ENCODE results near the gene ZNF525.
"Not testable (repeated sequence)": the region's sequence is repeated elsewhere in the genome, so short reads cannot be mapped to it uniquely, and the experiment has no call there.

ZNF525 gene

GRCh38 chr19:53395840-53396524 lies 30.5 kb downstream of the ZNF525 start:
- not testable (repeated sequence) for DNase-seq (ENCODE audit: low read depth)

DNA sequence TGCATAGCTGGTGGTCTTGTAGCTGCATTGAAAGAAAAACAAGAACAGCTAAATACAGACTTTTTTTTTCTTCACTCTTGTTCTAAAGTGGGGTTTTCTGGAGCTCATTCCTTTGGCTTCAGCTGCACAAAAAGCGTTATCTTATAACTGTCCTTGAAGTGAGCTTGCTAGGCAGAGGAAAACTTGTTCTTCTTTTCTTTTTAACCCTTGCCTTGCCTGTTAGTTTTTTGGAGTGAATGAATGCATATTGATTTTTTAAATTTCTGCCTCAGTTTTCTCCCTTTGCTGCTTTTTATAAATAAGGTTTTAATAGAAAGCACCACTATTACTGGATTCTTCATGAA lies 31.0 kb downstream of the ZNF525 start:
- DNase-seq (ENCODE audit: low read depth): no peak

DNA sequence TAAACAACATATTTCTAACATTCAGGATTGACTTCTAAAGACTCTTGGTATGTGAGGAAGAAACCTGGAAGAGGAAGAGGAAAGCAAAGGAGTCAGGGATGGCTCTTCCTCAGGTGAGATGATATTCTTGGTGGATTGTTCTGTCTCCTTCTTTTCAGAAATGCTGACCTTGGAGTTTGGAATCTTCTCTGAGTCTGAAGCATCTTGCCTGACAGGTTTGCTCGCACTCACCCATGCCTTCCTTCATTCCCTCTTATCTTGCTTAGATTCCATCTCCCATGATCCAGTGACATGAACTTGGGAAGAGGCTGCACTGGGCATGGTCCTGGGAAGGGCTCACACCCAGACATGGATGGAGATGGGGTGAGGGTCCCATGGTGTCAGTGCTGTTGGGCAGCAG lies 32.4 kb downstream of the ZNF525 start:
- DNase-seq (ENCODE audit: low read depth): not testable (repeated sequence)

DNA sequence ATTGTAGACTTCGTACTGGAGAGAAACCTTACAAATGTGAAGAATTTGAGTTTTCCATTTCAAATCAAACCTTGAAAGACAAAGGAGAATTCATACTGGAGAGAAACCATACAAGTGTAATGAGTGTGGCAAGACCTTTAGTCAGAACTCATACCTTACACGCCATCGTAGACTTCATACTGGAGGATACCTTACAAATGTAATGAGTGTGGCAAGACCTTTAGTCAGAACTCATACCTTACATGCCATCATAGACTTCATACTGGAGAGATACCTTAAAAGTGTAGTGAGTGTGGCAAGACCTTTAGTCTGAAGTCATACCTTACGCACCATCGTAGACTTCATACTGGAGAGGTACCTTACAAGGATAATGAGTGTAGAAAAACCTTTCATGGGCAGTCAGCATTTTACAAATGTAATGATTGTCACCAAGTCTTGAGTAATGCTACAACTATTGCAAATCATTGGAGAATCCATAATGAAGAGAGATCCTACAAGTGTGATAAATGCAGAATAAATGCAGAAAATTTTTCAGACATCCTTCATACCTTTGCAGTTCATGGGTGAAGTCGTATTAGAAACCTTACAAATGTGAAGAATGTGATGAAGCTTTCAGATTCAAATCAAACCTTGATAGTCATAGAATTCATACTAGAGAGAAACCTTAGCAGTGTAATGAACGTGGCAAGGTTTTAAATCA lies 44.1 kb downstream of the ZNF525 start:
- DNase-seq (ENCODE audit: low read depth): no peak

DNA sequence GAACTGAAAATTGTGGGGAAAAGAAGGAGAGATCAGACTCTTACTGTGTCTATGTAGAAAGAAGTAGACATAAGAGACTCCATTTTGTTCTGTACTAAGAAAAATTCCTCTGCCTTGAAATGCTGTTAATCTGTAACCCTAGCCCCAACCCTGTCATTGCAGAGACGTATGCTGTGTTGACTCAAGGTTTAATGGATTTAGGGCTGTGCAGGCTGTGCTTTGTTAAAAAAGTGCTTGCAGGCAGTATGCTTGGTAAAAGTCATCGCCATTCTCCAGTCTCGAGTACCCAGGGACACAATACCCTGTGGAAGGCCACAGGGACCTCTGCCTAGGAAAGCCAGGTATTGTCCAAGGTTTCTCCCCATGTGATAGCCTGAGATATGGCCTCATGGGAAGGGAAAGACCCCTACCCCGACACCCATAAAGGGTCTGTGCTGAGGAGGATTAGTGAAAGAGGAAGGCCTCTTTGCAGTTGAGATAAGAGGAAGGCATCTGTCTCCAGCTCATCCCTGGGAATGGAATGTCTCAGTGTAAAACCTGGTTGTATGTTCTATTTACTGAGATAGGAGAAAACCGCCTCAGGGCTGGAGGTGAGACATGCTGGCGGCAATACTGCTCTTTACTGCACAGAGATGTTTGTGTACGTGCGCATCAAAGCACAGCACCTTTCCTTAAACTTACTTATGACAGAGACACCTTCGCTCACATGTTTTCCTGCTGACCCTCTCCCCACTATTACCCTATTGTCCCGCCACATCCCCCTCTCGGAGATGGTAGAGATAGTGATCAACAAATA lies 55.2 kb downstream of the ZNF525 start:
- not testable (repeated sequence) for DNase-seq (ENCODE audit: low read depth)

DNA sequence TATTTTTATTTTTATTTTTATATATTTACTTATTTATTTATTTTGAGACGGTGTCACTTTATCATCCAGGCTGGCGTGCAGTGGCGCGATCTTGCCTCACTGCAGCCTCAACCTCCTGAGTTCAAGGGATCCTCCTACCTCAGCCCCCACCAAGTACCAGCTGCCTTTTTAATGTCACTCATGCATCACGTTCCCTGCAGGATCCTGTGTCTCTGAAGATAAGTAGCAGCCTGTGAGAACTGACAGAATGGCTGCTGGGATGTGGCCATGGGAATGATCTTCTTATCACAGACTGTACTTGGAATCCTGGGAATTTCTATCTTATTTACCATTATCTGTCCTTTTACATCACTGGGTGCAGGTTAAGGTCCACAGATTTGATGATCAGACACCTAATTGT lies 57.0 kb downstream of the ZNF525 start:
- no peak for DNase-seq (ENCODE audit: low read depth)

- not testable (repeated sequence) for DNase-seq (ENCODE audit: low read depth)
Measured at GRCh38 chr19:53423074-53423473, 57.6 kb downstream of the ZNF525 start.

DNA sequence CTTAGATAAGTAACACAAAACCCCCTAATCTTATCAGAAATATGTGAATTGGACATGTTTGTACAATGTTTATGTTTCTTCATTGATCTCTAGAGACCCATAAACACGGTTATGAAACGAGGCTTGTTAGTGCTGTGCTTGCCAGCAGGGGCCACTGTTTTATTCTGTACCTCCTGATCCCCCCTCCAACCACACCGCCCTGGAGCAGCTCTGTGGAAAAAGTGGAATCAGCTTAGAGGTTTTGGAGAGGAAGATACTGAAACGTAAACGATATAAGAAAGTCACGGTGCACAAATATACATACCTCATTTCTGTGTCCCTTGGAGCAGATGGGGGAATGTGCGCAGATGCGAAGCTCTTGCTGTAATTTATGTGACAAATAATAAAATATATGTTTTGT lies 58.2 kb downstream of the ZNF525 start:
- DNase-seq (ENCODE audit: low read depth): not testable (repeated sequence)

DNA sequence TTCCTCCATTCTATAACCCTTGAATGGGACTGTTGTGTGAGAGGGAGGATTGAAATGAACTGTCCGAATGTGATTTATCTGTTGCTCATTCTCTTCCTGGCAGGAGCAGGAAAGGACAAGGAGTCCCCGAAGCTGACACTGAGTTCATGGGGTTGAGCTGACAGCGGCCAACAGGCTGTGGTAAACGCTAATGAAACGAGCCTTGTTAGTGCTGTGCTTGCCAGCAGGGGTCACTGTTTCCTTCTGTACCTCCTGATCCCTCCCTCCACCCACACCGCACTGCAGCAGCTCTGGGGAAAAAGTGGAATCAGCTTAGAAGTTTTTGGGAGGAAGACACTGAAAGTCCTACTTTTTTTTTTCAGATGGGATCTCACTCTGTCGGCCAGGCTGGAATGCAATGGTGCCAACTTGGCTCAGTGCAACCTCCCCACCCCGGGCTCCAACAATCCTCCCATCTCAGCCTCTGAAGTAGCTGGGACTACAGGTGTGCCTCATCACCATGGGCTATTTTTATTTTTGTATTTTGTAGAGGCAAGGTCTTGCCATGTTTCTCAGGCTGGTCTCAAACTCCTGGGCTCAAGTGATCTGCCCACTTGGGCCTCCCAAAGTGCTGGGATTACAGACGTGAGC lies 59.6 kb downstream of the ZNF525 start:
- DNase-seq (ENCODE audit: low read depth): peak; percentile 43

DNA sequence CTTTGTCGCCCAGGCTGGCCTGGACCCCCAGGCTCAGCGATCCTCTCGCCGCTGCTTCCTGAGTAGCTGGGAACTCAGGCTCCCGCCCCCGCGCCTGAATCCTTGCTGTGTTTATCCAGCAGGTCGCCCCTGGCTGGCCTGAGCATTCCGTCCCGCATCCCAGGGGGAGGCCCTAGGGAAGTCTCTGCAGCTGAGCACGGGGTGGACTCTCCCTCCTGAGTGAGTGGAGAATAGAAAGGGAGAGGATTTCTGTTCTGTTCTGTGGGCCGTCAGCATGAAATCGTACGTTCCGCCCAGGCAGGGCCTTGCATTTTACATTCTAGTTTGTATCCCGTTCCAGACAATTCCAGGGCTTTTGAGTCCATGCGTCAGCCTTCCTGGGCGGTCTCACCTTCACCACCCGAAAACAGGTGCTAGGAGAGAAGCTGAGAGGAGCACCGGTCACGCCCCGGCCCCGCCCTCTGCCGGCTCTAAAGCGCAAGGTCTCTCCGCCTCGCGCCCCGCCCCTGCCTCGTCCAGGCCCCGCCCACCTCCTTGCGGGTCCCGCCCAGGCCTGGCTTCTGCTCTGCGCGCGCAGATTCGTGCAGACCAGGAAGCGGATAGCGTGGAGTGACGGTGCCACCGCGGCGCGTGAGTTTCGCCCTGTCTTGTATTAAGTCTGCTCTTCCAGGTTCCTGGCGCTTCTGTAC lies 66.0 kb downstream of the ZNF525 start, which contains the start of gene ZNF761:
Gene ZNF761, plus strand, starts transcription at position 586 of the 689 bp plus-strand sequence. CDS start 15,285 bp downstream, outside the sequence.
- DNase-seq (ENCODE audit: low read depth): peak; percentile 97

DNA sequence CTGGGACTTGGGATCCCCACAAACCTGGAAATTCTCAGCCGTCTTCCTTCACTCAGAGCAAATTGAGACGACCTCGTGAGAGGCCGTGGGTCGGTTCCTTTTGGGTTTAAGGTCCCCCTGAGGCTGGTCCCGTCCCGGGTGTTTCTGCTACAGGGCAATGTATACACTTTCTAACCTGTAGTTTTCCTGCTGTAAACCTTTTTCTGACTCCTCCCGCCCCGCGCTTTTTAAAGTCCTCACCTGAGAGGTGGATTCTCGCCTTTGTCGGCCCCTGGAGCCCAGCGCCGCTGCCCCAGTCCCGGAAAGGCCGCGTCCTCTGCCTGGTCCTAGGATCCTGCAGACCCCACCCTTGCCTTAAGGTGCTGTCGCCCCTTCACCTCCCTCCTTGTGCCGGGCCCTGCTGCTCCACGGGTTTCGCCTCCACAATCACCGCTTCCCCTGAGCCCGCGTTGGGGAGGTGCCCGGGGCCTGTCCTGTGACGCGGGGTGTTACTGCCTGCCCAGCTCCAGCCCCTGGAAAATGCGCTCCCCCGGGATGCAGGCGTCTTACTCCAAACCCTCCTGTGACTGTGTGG lies 66.7 kb downstream of the ZNF525 start:
- DNase-seq (ENCODE audit: low read depth): no peak
